B cell (primary cell): ENCODE results near the gene HNF1B.

ENCODE experiments used
- CTCF ChIP-seq: fragments of 200-600 bp; IDR thresholded peaks from one replicate; pipeline ENCODE4 v1.8.0; 2022; ENCODE audit warnings: antibody characterized with exemption, mild to moderate bottlenecking
- EZH2 ChIP-seq: IDR thresholded peaks from 2 replicates; pipeline ENCODE4 v1.6.1; 2012; ENCODE audit warnings: borderline replicate concordance, low read depth, mild to moderate bottlenecking, moderate library complexity, low read length; ENCODE audit not compliant: insufficient read depth, poor library complexity, severe bottlenecking

- TF ChIP-seq CTCF = peak; percentile 81
- no peak for TF ChIP-seq EZH2
Observed at GRCh38 chr17:37791447-37792399, 46.9 kb upstream of the HNF1B start.
